Ovary (tissue), 3 donors: ENCODE results near the gene OR51D1.

Experiments used
- CTCF ChIP-seq, 3 donors: fragments of 450-650 bp in 2 of 3; fragments of 200-600 bp in 1 of 3; IDR thresholded peaks; one replicate each; pipeline versions ENCODE4 v1.5.1 to v1.8.0; 2016 to 2022; ENCODE audit warnings: antibody characterized with exemption in 3 of 3, mild to moderate bottlenecking in 1 of 3
- POLR2A ChIP-seq: fragments of 450-650 bp; IDR thresholded peaks from one replicate; pipeline ENCODE4 v1.6.1; 2017; ENCODE audit warnings: antibody characterized with exemption, mild to moderate bottlenecking, moderate library complexity
- donor health status: DM: no; HTN: no; CAD: no.

- no peak for TF ChIP-seq CTCF (IDR thresholded peaks at IDR 0.05)
- TF ChIP-seq POLR2A, result no peak
Observed at GRCh38 chr11:4641501-4641900, 4.2 kb downstream of the OR51D1 start.
